NCI-H128 (cell line): Measurements from ENCODE around the gene CASS4.
"Not testable (repeated sequence)": the region's sequence is repeated elsewhere in the genome, so short reads cannot be mapped to it uniquely, and the experiment has no call there.

ENCODE experiments used
- DNase-seq: peaks from one replicate; lab custom pipeline; 2025; ENCODE audit not compliant: unreplicated experiment; lab: John Stamatoyannopoulos, UW

CASS4 gene

GRCh38 chr20:56411759-56412472 is at the start of gene CASS4:
Gene CASS4 (plus strand): TSS chr20:56412260. CDS start chr20:56412459, 199 bp downstream.
- no peak for DNase-seq

- no peak for DNase-seq
Observed at GRCh38 chr20:56362833-56363413, 49.1 kb upstream of the CASS4 start.

GRCh38 chr20:56363491-56363890 is 48.6 kb upstream of the CASS4 start:
- no peak for DNase-seq

- DNase-seq = no peak
Observed at GRCh38 chr20:56368351-56369134, 43.5 kb upstream of the CASS4 start.

- no peak for DNase-seq
Observed at GRCh38 chr20:56369179-56369578, 42.9 kb upstream of the CASS4 start.

GRCh38 chr20:56371977-56372376 is 40.1 kb upstream of the CASS4 start:
- DNase-seq = no peak

- no peak for DNase-seq
Observed at GRCh38 chr20:56372850-56373249, 39.2 kb upstream of the CASS4 start.

- no peak for DNase-seq
Observed at GRCh38 chr20:56373942-56374341, 38.1 kb upstream of the CASS4 start.

GRCh38 chr20:56376331-56376730 is 35.7 kb upstream of the CASS4 start:
- DNase-seq = no peak

- no peak for DNase-seq
Observed at GRCh38 chr20:56378386-56378785, 33.7 kb upstream of the CASS4 start.

- DNase-seq = no peak
Observed at GRCh38 chr20:56380375-56380774, 31.7 kb upstream of the CASS4 start.

GRCh38 chr20:56381501-56381900 is 30.6 kb upstream of the CASS4 start:
- DNase-seq = no peak

- no peak for DNase-seq
Observed at GRCh38 chr20:56382696-56383095, 29.4 kb upstream of the CASS4 start.

GRCh38 chr20:56383334-56383733 is 28.7 kb upstream of the CASS4 start:
- DNase-seq = no peak

- DNase-seq = no peak
Observed at GRCh38 chr20:56385130-56385529, 26.9 kb upstream of the CASS4 start.

GRCh38 chr20:56386219-56386618 is 25.8 kb upstream of the CASS4 start:
- DNase-seq = no peak

- no peak for DNase-seq
Observed at GRCh38 chr20:56388882-56389281, 23.2 kb upstream of the CASS4 start.

GRCh38 chr20:56389807-56390206 is 22.3 kb upstream of the CASS4 start:
- DNase-seq = no peak

GRCh38 chr20:56390396-56390795 is 21.7 kb upstream of the CASS4 start:
- not testable (repeated sequence) for DNase-seq

- DNase-seq = no peak
Observed at GRCh38 chr20:56391037-56391436, 21.0 kb upstream of the CASS4 start.

- no peak for DNase-seq
Observed at GRCh38 chr20:56391596-56392131, 20.4 kb upstream of the CASS4 start.
